ENCODE measurements around the gene PBX4. TPM values are rescaled to one million over a fixed set of nuclear protein-coding genes. Genes with fewer than 3 reads are reported as not detected.
A peak's percentile ranks its signal among the peaks of the same experiment; 100 is the strongest.

The PBX4 gene
- total RNA-seq, 1 donor from 2014 or later = 0.46 TPM

- Mint-ChIP-seq H3K27ac (ENCODE audit: unreplicated experiment) (no peak overlapping the region), H3K4me1 (ENCODE audit: unreplicated experiment) (peaks cover 2% of the 10 kb centered on the region), H3K27me3 (ENCODE audit: unreplicated experiment) (no peaks in the 10 kb centered on the region), H3K36me3 (ENCODE audit: unreplicated experiment) (peaks cover 14% of the 10 kb centered on the region), H3K9me3 (ENCODE audit: unreplicated experiment) (no peaks in the 10 kb centered on the region), H3K4me3 (ENCODE audit: unreplicated experiment) (no peak overlapping the region)
- no peak for DNase-seq (ENCODE audit: extremely low spot score, unreplicated experiment)
- TF ChIP-seq CTCF (IDR thresholded peaks at IDR 0.05) = no peak
Measured at GRCh38 chr19:19524053-19524452, 94.4 kb downstream of the PBX4 start.

GRCh38 chr19:19523177-19523576, 95.3 kb downstream of the PBX4 start:
- Mint-ChIP-seq H3K27ac (ENCODE audit: unreplicated experiment) (no peak overlapping the region), H3K27me3 (ENCODE audit: unreplicated experiment) (no peaks in the 10 kb centered on the region), H3K4me3 (ENCODE audit: unreplicated experiment) (no peak overlapping the region), H3K9me3 (ENCODE audit: unreplicated experiment) (no peaks in the 10 kb centered on the region), H3K4me1 (ENCODE audit: unreplicated experiment) (peaks cover 2% of the 10 kb centered on the region), H3K36me3 (ENCODE audit: unreplicated experiment) (peaks cover 14% of the 10 kb centered on the region)
- TF ChIP-seq CTCF (IDR thresholded peaks at IDR 0.05) = no peak
- DNase-seq (ENCODE audit: extremely low spot score, unreplicated experiment) = no peak

GRCh38 chr19:19520989-19521388, 97.5 kb downstream of the PBX4 start:
- no peak overlapping the region for H3K27ac Mint-ChIP-seq (ENCODE audit: unreplicated experiment)
- TF ChIP-seq CTCF (IDR thresholded peaks at IDR 0.05) = no peak
- H3K27me3 Mint-ChIP-seq (ENCODE audit: unreplicated experiment) = no peaks in the 10 kb centered on the region
- no peak overlapping the region for H3K4me3 Mint-ChIP-seq (ENCODE audit: unreplicated experiment)
- DNase-seq (ENCODE audit: extremely low spot score, unreplicated experiment) = no peak
- peaks cover 15% of the 10 kb centered on the region for H3K4me1 Mint-ChIP-seq (ENCODE audit: unreplicated experiment)
- H3K9me3 Mint-ChIP-seq (ENCODE audit: unreplicated experiment) = no peaks in the 10 kb centered on the region
- peaks cover 11% of the 10 kb centered on the region for H3K36me3 Mint-ChIP-seq (ENCODE audit: unreplicated experiment)

- Mint-ChIP-seq H3K9me3 (ENCODE audit: unreplicated experiment) (no peaks in the 10 kb centered on the region), H3K36me3 (ENCODE audit: unreplicated experiment) (peaks cover 11% of the 10 kb centered on the region), H3K4me3 (ENCODE audit: unreplicated experiment) (peak overlapping the region; percentile 88), H3K27me3 (ENCODE audit: unreplicated experiment) (no peaks in the 10 kb centered on the region), H3K4me1 (ENCODE audit: unreplicated experiment) (peaks cover 20% of the 10 kb centered on the region), H3K27ac (ENCODE audit: unreplicated experiment) (no peak overlapping the region)
- DNase-seq (ENCODE audit: extremely low spot score, unreplicated experiment) = no peak
- no peak for TF ChIP-seq CTCF (IDR thresholded peaks at IDR 0.05)
Measured at GRCh38 chr19:19517235-19517619, 101.3 kb downstream of the PBX4 start.

- DNase-seq (ENCODE audit: extremely low spot score, unreplicated experiment) = peak; percentile 97
- TF ChIP-seq CTCF (IDR thresholded peaks at IDR 0.05) = peak; percentile 25
- Mint-ChIP-seq H3K9me3 (ENCODE audit: unreplicated experiment) (no peaks in the 10 kb centered on the region), H3K27ac (ENCODE audit: unreplicated experiment) (peak within 1 kb of the TSS; percentile 93), H3K36me3 (ENCODE audit: unreplicated experiment) (peaks cover 9% of the 10 kb centered on the region), H3K27me3 (ENCODE audit: unreplicated experiment) (no peaks in the 10 kb centered on the region), H3K4me3 (ENCODE audit: unreplicated experiment) (peak within 1 kb of the TSS; percentile 88), H3K4me1 (ENCODE audit: unreplicated experiment) (peaks cover 20% of the 10 kb centered on the region)
Measured at GRCh38 chr19:19515642-19516519, 102.6 kb downstream of the PBX4 start, which contains the start of gene NDUFA13. Gene NDUFA13, plus strand, starts transcription at chr19:19516225. Its CDS starts 14 bp downstream, at chr19:19516239.

All from osteocyte (in vitro differentiated cells).